Measurements from ENCODE around the gene HTT. TPM values are rescaled to one million over a fixed set of nuclear protein-coding genes. Genes with fewer than 3 reads are reported as not detected.
A peak's percentile ranks its signal among the peaks of the same experiment; 100 is the strongest.

HTT gene
- total and polyA plus RNA-seq, 4 donors = 8.6 to 39.8 (median 16.4) TPM

DNA sequence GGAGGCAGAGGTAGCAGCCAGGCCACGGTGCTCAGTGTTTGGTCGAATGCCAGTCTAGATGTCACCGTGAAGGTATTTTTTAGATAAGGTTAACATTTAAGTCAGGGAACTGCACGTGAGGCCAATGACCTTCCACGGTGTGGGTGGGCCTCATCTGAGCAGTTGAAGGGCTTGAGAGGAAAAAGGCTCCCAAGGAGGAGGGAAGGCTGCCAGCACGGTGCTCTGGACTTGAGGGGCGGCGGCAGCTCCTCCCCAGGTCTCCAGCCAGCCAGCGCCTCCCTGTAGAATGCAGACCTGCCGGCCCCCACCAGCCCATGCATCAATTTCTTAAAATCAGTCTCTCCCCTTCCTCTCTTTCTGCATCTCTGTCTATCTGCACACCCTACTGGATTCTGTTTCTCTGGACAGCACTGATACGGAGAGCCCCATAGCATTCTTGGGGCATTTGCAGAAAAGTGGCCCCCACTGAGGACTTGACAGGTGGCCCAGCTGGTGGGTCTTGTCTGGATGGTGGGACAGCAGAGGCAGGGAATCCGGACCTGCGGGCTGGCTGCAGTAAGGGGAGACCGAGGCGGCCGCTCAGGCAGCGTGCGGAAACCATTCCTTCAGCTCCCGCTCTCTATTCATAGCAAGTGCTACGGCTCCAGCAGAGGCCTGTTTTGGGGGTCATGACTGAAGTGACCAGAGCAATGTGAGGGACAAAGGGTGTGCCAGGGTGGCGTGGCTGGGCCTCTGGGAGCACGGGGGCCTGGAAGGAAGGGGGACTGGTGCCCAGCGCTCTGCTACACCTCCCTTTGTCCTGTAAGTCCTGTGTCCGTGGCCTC is 210.5 kb downstream of the HTT start:
- Histone ChIP-seq H3K36me3 (ENCODE audit: control insufficient read depth in 4 of 4, insufficient read depth in 3 of 4, low read depth in 1 of 4, low read length in 3 of 4) (peaks cover 0 to 2% (median 0%) of the 10 kb centered on the region in 4 donors), H3K9me3 (ENCODE audit: control insufficient read depth in 4 of 4, low read length in 3 of 4) (no peaks in the 10 kb centered on the region), H3K4me1 (ENCODE audit: control insufficient read depth in 4 of 4, insufficient read depth in 4 of 4, low read length in 3 of 4) (no peaks in the 10 kb centered on the region), H3K27ac (ENCODE audit: low read depth in 1 of 2, low read length in 2 of 2) (no peak overlapping the region), H3K27me3 (ENCODE audit: control insufficient read depth in 4 of 4, insufficient read depth in 4 of 4, low read length in 3 of 4) (peaks cover 0 to 2% (median 0%) of the 10 kb centered on the region in 4 donors), H3K4me3 (ENCODE audit: low read depth in 1 of 3, low read length in 3 of 3) (no peak overlapping the region), H3K9ac (ENCODE audit: low read depth in 1 of 2, low read length in 2 of 2) (no peak overlapping the region)
- 85% methylated on average over 24 of the region's 24 CpGs for WGBS
- no peak for TF ChIP-seq HNF4A (conservative IDR thresholded peaks at IDR 0.05)
- no peak for TF ChIP-seq MAX (IDR thresholded peaks at IDR 0.05)
- no peak for TF ChIP-seq REST (IDR thresholded peaks at IDR 0.05)
- TF ChIP-seq, protein P1, sequence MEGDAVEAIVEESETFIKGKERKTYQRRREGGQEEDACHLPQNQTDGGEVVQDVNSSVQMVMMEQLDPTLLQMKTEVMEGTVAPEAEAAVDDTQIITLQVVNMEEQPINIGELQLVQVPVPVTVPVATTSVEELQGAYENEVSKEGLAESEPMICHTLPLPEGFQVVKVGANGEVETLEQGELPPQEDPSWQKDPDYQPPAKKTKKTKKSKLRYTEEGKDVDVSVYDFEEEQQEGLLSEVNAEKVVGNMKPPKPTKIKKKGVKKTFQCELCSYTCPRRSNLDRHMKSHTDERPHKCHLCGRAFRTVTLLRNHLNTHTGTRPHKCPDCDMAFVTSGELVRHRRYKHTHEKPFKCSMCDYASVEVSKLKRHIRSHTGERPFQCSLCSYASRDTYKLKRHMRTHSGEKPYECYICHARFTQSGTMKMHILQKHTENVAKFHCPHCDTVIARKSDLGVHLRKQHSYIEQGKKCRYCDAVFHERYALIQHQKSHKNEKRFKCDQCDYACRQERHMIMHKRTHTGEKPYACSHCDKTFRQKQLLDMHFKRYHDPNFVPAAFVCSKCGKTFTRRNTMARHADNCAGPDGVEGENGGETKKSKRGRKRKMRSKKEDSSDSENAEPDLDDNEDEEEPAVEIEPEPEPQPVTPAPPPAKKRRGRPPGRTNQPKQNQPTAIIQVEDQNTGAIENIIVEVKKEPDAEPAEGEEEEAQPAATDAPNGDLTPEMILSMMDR (IDR thresholded peaks at IDR 0.05; ENCODE audit: low read depth, low read length, missing input control) = no peak
- no peak for TF ChIP-seq TAF1 (conservative IDR thresholded peaks at IDR 0.05)
- TF ChIP-seq, protein P2, sequence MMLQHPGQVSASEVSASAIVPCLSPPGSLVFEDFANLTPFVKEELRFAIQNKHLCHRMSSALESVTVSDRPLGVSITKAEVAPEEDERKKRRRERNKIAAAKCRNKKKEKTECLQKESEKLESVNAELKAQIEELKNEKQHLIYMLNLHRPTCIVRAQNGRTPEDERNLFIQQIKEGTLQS (IDR thresholded peaks at IDR 0.05) = no peak
- TF ChIP-seq RAD21 (IDR thresholded peaks at IDR 0.05) = no peak
- no peak for TF ChIP-seq NR2F2 (IDR thresholded peaks at IDR 0.05)
- no peak for TF ChIP-seq HNF4G (IDR thresholded peaks at IDR 0.05)
- no peak for DNase-seq (ENCODE audit: low spot score)

GRCh38 chr4:3285558-3286334 is 211.3 kb downstream of the HTT start:
- Histone ChIP-seq H3K36me3 (ENCODE audit: control insufficient read depth in 4 of 4, insufficient read depth in 3 of 4, low read depth in 1 of 4, low read length in 3 of 4) (peaks cover 0 to 2% (median 0%) of the 10 kb centered on the region in 4 donors), H3K4me3 (ENCODE audit: low read depth in 1 of 3, low read length in 3 of 3) (no peak overlapping the region), H3K9me3 (ENCODE audit: control insufficient read depth in 4 of 4, low read length in 3 of 4) (no peaks in the 10 kb centered on the region), H3K27ac (ENCODE audit: low read depth in 1 of 2, low read length in 2 of 2) (no peak overlapping the region), H3K27me3 (ENCODE audit: control insufficient read depth in 4 of 4, insufficient read depth in 4 of 4, low read length in 3 of 4) (peaks cover 0 to 2% (median 0%) of the 10 kb centered on the region in 4 donors), H3K9ac (ENCODE audit: low read depth in 1 of 2, low read length in 2 of 2) (no peak overlapping the region), H3K4me1 (ENCODE audit: control insufficient read depth in 4 of 4, insufficient read depth in 4 of 4, low read length in 3 of 4) (no peaks in the 10 kb centered on the region)
- DNase-seq (ENCODE audit: low spot score) = peak; percentile 34
- 72% methylated on average over 38 of the region's 38 CpGs for WGBS
- no peak for TF ChIP-seq REST (IDR thresholded peaks at IDR 0.05)
- TF ChIP-seq RXRA (IDR thresholded peaks at IDR 0.05) = no peak
- no peak for TF ChIP-seq MAX (IDR thresholded peaks at IDR 0.05)
- TF ChIP-seq, protein P1 (IDR thresholded peaks at IDR 0.05; ENCODE audit: low read depth, low read length, missing input control) = no peak
- TF ChIP-seq, protein P3, sequence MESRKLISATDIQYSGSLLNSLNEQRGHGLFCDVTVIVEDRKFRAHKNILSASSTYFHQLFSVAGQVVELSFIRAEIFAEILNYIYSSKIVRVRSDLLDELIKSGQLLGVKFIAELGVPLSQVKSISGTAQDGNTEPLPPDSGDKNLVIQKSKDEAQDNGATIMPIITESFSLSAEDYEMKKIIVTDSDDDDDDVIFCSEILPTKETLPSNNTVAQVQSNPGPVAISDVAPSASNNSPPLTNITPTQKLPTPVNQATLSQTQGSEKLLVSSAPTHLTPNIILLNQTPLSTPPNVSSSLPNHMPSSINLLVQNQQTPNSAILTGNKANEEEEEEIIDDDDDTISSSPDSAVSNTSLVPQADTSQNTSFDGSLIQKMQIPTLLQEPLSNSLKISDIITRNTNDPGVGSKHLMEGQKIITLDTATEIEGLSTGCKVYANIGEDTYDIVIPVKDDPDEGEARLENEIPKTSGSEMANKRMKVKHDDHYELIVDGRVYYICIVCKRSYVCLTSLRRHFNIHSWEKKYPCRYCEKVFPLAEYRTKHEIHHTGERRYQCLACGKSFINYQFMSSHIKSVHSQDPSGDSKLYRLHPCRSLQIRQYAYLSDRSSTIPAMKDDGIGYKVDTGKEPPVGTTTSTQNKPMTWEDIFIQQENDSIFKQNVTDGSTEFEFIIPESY (IDR thresholded peaks at IDR 0.05) = no peak
- TF ChIP-seq GABPA (IDR thresholded peaks at IDR 0.05 in 1 of 2, conservative IDR thresholded peaks at IDR 0.05 in 1 of 2) = no peak
- TF ChIP-seq HNF4G (IDR thresholded peaks at IDR 0.05) = no peak
